Measurements from ENCODE around the gene PAQR7.

DNA sequence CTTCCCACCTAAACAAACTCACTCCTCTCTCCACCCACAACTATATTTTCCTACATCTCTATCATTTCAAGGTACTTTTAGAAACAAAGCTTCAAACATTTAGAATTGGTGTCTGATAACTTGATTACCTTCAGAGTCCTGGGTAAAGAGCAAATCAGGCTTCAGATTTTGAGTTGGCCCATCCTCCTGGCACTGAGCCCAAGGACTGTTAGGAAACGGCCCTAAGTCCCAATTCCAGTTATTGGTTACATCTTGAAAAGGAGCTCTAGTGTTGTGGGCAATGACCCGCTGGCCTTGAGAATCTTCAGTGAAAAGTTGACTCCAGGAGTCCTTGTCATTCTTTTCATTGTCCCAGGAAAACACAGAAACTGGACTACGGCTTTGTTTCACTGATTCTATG lies 40.6 kb downstream of the PAQR7 start:
- TF ChIP-seq EZH2phosphoT487 (IDR thresholded peaks at IDR 0.05; ENCODE audit: unreplicated experiment) (no peak), EZH2 (IDR thresholded peaks at IDR 0.05; ENCODE audit: low read depth, unreplicated experiment) (no peak)

Data from GM23338 (cell line).